ENCODE results near the gene GUCA1C. TPM values are rescaled to one million over a fixed set of nuclear protein-coding genes. Genes with fewer than 3 reads are reported as not detected.

GUCA1C gene
- total and polyA plus RNA-seq, 2 of the 8 experiments (the other 6 are each of a cell fraction or from before 2014, with no cell fraction given) = not detected

GRCh38 chr3:108998436-108998835, 44.8 kb upstream of the GUCA1C start (continued):
- TF ChIP-seq CBX5 (IDR thresholded peaks at IDR 0.05; ENCODE audit: low read depth, low read length) (no peak), BCL11A (IDR thresholded peaks at IDR 0.05; ENCODE audit: low read depth in 2 of 2, low read length in 2 of 2) (no peak), CHD7 (IDR thresholded peaks at IDR 0.05; ENCODE audit: insufficient replicate concordance, low read length) (no peak)
